ENCODE measurements around the gene ANGPTL5.
"Not testable (repeated sequence)": the region's sequence is repeated elsewhere in the genome, so short reads cannot be mapped to it uniquely, and the experiment has no call there.

ANGPTL5 gene

DNA sequence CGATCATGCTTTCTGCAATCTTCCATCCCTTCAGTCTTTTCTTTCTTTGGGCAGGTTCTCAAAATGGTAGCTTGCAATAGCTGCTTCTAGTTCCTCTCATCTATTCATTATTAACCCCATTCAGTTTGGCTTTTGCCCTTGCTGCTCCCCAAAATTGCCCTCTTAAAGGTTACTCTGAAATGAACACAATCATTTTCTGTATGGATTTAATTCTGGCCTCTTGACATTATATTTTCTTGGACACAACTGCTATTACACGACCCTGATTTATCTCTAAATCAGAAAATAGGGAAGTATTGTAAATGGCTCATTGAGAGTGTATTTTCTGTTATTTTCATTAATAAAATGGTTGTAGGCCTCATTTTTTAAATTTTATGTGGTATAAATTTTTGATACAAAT, at the start of gene ANGPTL5:
Gene ANGPTL5, minus strand, starts transcription at position 101 of the 400 bp plus-strand sequence. CDS start 8,613 bp downstream, outside the sequence.
- peak within 1 kb of the TSS; percentile 91 for H3K4me3 Mint-ChIP-seq
- peaks cover 2% of the 10 kb centered on the region for H3K36me3 Mint-ChIP-seq (ENCODE audit: insufficient read depth)
- H3K4me1 Mint-ChIP-seq, result peaks cover 21% of the 10 kb centered on the region
- DNase-seq (ENCODE audit: low spot score in 2 of 2) (no peak), ATAC-seq (replicated peaks; ENCODE audit: extremely low read depth, poor library complexity, severe bottlenecking) (no peak)
- peak within 1 kb of the TSS; percentile 92 for H3K27ac Mint-ChIP-seq (ENCODE audit: low read depth)
- no peaks in the 10 kb centered on the region for H3K27me3 Mint-ChIP-seq
- H3K9me3 Mint-ChIP-seq, result no peaks in the 10 kb centered on the region

DNA sequence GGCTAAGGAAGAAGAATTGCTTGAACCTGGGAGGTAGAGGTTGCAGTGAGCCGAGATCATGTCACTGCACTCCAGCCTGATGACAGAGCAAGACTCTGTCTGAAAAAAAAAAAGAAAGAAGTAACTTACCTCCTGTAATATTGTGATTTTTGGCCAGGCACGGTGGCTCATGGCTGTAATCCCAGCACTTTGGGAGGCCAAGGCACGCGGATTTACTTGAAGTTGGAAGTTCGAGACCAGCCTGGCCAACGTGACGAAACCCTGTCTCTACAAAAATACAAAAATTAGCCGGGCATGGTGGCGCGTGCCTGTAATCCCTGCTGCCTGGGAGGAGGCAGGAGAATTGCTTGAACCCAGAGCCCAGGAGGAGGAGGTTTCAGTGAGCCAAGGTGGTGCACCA, 47.9 kb upstream of the ANGPTL5 start:
- DNase-seq (ENCODE audit: low spot score in 2 of 2); H3K4me3 Mint-ChIP-seq; H3K4me1 Mint-ChIP-seq; H3K27ac Mint-ChIP-seq (ENCODE audit: low read depth); H3K27me3 Mint-ChIP-seq; ATAC-seq (replicated peaks; ENCODE audit: extremely low read depth, poor library complexity, severe bottlenecking); H3K36me3 Mint-ChIP-seq (ENCODE audit: insufficient read depth); H3K9me3 Mint-ChIP-seq: not testable (repeated sequence)

DNA sequence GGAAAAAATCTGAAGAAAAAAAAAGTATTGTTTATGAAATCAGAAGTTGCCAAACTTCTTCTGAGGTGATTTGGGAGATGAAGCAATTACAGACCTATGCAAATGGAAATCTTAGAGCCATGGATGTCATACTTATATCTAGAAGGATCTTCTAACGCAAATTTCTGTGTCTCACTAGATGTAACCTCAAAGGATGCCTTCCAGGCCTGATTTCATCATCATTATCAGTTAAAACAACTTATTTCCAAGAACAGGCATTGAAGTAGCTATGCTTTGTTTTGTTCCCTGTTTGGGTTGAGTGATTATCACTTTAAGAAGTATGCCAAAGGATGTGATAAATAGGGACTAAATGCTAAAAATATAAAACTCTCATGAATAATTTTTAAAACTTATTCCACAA, 43.9 kb upstream of the ANGPTL5 start:
- Mint-ChIP-seq H3K27me3 (no peaks in the 10 kb centered on the region), H3K4me1 (no peaks in the 10 kb centered on the region), H3K27ac (ENCODE audit: low read depth) (no peak overlapping the region), H3K9me3 (no peaks in the 10 kb centered on the region), H3K4me3 (no peak overlapping the region), H3K36me3 (ENCODE audit: insufficient read depth) (peaks cover 6% of the 10 kb centered on the region)
- no peak for ATAC-seq (replicated peaks; ENCODE audit: extremely low read depth, poor library complexity, severe bottlenecking)
- DNase-seq (ENCODE audit: low spot score in 2 of 2), result no peak

DNA sequence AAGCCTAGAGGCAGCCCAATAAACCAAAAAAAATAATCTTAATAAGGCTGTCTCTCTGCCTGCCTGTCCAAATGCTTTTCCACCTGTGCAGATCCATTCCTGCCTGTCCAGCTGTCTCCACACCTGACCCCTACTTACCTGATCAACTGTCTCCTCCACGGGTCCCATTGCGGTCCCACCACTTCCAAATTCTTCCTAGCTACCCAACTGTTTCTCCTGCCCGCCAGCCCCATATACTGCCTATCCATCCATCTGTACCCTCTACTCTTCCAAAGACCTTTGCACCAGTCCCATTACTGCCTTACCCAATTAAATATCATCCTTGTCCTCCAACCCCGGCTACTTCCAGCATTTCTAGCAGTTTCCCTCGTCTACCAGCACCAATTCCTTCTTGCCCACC, 39.4 kb upstream of the ANGPTL5 start:
- H3K27me3 Mint-ChIP-seq, result no peaks in the 10 kb centered on the region
- peaks cover 3% of the 10 kb centered on the region for H3K36me3 Mint-ChIP-seq (ENCODE audit: insufficient read depth)
- no peak overlapping the region for H3K4me3 Mint-ChIP-seq
- ATAC-seq (replicated peaks; ENCODE audit: extremely low read depth, poor library complexity, severe bottlenecking) (no peak), DNase-seq (ENCODE audit: low spot score in 2 of 2) (no peak)
- H3K27ac Mint-ChIP-seq (ENCODE audit: low read depth), result no peak overlapping the region
- no peaks in the 10 kb centered on the region for H3K4me1 Mint-ChIP-seq
- no peaks in the 10 kb centered on the region for H3K9me3 Mint-ChIP-seq

DNA sequence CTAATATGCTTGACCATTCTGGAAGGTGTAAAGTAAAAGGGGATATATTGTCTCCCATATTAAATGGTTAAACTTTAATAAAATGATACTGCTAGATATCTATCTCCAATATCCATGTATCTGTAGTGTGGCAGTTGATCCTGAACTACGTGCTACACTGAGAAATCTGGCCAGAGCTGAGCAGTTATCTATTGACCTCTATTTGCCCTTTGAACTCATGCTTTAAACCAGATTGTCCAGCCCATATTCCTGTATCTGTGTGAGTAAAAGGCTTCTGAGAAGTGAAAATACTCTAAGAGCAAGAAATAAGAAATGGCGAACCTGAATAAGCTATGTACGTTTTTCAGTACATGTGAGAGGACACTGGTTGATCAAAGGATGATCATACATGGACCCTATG, 39.0 kb upstream of the ANGPTL5 start:
- ATAC-seq (replicated peaks; ENCODE audit: extremely low read depth, poor library complexity, severe bottlenecking), result no peak
- no peak overlapping the region for H3K4me3 Mint-ChIP-seq
- no peaks in the 10 kb centered on the region for H3K4me1 Mint-ChIP-seq
- H3K27ac Mint-ChIP-seq (ENCODE audit: low read depth), result no peak overlapping the region
- H3K9me3 Mint-ChIP-seq, result no peaks in the 10 kb centered on the region
- peaks cover 3% of the 10 kb centered on the region for H3K36me3 Mint-ChIP-seq (ENCODE audit: insufficient read depth)
- H3K27me3 Mint-ChIP-seq, result no peaks in the 10 kb centered on the region
- DNase-seq (ENCODE audit: low spot score in 2 of 2), result no peak

DNA sequence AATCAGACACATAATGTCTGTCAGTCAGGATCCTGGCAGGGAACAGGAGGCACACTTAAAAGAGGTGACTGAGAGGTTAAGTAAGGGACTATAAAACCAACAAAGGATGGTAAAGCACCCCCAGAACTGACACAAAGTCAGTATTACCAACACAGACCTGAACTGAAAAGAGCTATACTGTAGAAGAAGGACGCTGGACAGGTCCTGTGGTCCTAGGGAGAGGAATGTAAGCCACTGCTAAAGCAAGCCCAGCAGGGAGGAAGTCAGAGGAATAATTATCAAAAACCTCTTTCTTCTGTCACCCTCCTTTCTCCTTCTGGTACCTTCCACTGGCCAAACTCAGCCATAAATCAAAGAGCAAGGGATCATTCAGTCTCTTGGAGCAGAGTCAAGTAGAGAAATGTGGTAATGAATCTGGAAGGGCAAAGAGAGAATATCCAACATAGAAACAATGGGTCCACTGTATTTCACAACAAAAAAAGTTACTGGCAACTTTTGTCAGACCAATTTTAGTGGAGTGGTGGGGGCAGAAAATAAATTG, 33.4 kb upstream of the ANGPTL5 start:
- Mint-ChIP-seq H3K27me3 (no peaks in the 10 kb centered on the region), H3K36me3 (ENCODE audit: insufficient read depth) (no peaks in the 10 kb centered on the region), H3K4me1 (no peaks in the 10 kb centered on the region), H3K9me3 (no peaks in the 10 kb centered on the region), H3K27ac (ENCODE audit: low read depth) (no peak overlapping the region), H3K4me3 (no peak overlapping the region)
- ATAC-seq (replicated peaks; ENCODE audit: extremely low read depth, poor library complexity, severe bottlenecking) (no peak), DNase-seq (ENCODE audit: low spot score in 2 of 2) (no peak)

DNA sequence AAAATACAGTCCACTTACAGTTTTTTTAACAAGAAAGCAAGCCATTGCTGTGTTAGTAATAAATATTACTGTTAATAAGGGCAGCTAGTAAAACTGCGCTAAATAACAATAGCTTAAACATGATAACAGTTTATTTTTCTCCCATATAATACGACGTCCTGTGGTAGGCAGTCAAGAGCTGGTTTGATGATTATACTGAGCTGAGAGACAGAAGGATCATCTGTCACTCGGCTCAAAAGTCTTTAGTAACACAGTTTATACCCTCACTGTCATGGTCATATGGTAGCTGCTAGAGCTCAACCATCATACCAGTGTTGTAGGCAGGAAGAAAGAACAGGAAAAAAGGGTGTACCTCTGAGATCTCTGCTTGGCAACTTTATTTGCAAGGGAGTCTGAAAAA, 29.1 kb upstream of the ANGPTL5 start:
- ATAC-seq (replicated peaks; ENCODE audit: extremely low read depth, poor library complexity, severe bottlenecking), result no peak
- no peaks in the 10 kb centered on the region for H3K27me3 Mint-ChIP-seq
- no peak for DNase-seq (ENCODE audit: low spot score in 2 of 2)
- H3K36me3 Mint-ChIP-seq (ENCODE audit: insufficient read depth), result peaks cover 2% of the 10 kb centered on the region
- H3K27ac Mint-ChIP-seq (ENCODE audit: low read depth), result no peak overlapping the region
- no peak overlapping the region for H3K4me3 Mint-ChIP-seq
- no peaks in the 10 kb centered on the region for H3K9me3 Mint-ChIP-seq
- H3K4me1 Mint-ChIP-seq, result no peaks in the 10 kb centered on the region

DNA sequence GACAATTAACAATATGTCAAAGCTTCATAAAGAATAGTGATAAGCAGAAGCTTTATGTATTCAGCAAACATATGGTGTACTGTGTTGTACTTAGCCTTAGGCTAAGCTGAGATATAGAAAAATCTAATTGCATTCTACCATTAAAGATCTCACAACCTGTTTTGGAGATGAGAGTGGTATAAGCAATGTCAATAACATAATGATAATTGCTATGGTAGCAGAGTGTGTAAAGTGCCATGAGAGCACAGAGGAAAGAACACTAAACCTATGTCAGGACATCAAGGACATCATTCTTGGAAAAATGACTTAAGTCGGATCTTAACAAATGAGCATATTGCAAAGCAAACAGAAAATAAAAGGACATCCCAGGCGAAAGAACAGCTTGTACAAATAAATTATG, 28.6 kb upstream of the ANGPTL5 start:
- H3K9me3 Mint-ChIP-seq, result no peaks in the 10 kb centered on the region
- H3K4me3 Mint-ChIP-seq, result no peak overlapping the region
- no peaks in the 10 kb centered on the region for H3K4me1 Mint-ChIP-seq
- peaks cover 2% of the 10 kb centered on the region for H3K36me3 Mint-ChIP-seq (ENCODE audit: insufficient read depth)
- no peak for DNase-seq (ENCODE audit: low spot score in 2 of 2)
- H3K27ac Mint-ChIP-seq (ENCODE audit: low read depth), result no peak overlapping the region
- no peaks in the 10 kb centered on the region for H3K27me3 Mint-ChIP-seq
- no peak for ATAC-seq (replicated peaks; ENCODE audit: extremely low read depth, poor library complexity, severe bottlenecking)

DNA sequence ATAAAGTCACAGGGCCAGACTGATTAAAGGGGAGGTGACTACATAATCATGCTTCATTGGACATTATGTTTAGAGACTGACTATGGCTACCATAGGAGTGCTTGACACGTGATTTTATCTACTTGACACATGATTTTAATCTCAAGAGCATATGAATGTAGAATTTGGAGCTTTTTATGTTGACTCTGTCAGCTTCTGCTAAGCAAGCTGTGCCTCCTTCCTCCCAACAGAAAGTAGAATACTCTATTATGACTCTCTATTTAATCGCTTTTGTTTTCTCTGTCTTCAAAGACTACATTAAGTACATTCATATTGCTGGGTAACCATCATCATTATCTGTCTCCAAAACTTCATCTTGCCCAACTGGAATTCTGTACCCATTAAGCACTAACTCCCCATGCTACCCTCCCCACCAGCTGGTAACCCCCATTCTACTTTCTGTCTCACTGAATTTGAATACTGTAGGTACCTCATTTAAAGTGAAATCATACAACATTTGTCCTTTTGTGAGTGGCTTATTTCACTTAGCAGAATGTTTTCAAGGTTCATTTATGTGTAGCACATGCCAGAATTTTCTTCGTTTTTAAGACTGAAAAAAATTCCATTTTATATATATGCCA, 24.7 kb upstream of the ANGPTL5 start:
- H3K27ac Mint-ChIP-seq (ENCODE audit: low read depth), result no peak overlapping the region
- peaks cover 2% of the 10 kb centered on the region for H3K36me3 Mint-ChIP-seq (ENCODE audit: insufficient read depth)
- H3K4me1 Mint-ChIP-seq, result no peaks in the 10 kb centered on the region
- DNase-seq (ENCODE audit: low spot score in 2 of 2) (no peak), ATAC-seq (replicated peaks; ENCODE audit: extremely low read depth, poor library complexity, severe bottlenecking) (no peak)
- H3K9me3 Mint-ChIP-seq, result no peaks in the 10 kb centered on the region
- no peaks in the 10 kb centered on the region for H3K27me3 Mint-ChIP-seq
- no peak overlapping the region for H3K4me3 Mint-ChIP-seq

DNA sequence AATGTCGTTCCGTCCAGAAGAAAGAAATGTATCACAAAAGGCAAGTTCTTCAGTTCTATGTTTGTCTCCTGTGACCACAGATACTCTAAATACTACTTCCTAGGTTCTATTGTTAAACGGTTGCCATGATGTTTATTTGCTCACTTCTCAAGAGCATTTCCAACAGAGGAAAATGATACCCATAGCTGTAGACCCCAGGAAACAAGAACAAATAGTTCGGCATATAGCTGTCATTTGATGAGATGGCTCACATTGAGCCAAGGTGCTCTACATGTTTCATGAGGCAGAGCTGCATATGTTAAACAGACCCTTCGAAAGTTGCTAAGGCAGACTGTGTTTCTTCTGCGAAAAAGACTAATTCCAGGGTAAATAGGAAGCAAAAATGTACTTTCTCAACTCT, 15.4 kb upstream of the ANGPTL5 start:
- Mint-ChIP-seq H3K36me3 (ENCODE audit: insufficient read depth) (no peaks in the 10 kb centered on the region), H3K9me3 (no peaks in the 10 kb centered on the region), H3K27ac (ENCODE audit: low read depth) (no peak overlapping the region), H3K27me3 (no peaks in the 10 kb centered on the region), H3K4me1 (no peaks in the 10 kb centered on the region), H3K4me3 (no peak overlapping the region)
- ATAC-seq (replicated peaks; ENCODE audit: extremely low read depth, poor library complexity, severe bottlenecking), result no peak
- no peak for DNase-seq (ENCODE audit: low spot score in 2 of 2)

DNA sequence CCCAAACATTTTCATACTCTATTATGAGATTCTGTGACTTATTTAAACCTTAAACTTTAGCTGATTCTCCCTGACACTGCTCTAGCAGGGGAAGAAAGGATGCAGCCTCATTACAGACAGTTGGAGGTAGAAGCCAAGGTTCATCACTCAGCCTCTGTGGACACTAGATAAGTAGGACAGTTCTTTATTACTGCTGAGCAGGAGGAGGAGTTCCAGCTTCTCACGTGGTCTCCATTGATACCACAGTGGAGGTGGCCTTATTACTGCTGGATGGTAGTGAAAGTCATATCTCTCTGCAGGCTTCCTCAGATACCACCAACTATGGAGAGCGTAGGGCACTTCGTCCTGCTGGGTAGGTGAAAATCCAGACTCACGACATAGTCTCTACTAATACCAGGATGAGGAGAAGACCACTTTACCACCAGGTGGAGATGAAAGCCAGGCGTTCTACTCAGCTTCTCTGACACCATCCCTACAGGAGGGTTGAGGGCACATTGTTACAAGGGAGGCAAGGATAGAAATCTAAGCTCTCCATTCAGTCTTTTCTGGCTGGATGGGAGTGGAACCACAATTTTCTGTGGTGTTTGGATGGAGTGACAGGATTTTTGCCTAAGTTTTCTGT, 13.1 kb upstream of the ANGPTL5 start:
- no peak for ATAC-seq (replicated peaks; ENCODE audit: extremely low read depth, poor library complexity, severe bottlenecking)
- Mint-ChIP-seq H3K4me1 (no peaks in the 10 kb centered on the region), H3K27me3 (no peaks in the 10 kb centered on the region), H3K36me3 (ENCODE audit: insufficient read depth) (no peaks in the 10 kb centered on the region), H3K4me3 (no peak overlapping the region), H3K9me3 (no peaks in the 10 kb centered on the region), H3K27ac (ENCODE audit: low read depth) (no peak overlapping the region)
- no peak for DNase-seq (ENCODE audit: low spot score in 2 of 2)

DNA sequence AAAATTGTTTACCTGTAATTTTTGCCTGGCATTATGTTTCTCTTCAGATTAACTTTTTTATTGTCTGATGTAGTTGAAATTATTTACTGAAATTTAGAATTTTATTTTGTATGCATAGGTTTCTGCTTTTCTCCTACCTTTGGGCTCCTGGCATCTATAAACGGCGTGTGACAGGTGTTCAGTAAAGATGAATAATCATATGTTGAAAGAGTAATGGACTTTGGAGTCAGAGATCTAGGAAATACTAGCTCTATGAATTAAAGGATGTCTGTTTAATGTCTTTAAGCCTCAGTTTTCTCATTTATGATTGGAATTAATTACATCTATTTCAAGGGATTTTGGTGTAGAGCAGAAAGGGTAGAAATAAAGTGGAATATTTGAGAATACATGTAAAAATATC, 7.2 kb upstream of the ANGPTL5 start:
- Mint-ChIP-seq H3K27me3 (no peaks in the 10 kb centered on the region), H3K4me3 (no peak overlapping the region), H3K4me1 (no peaks in the 10 kb centered on the region), H3K27ac (ENCODE audit: low read depth) (no peak overlapping the region), H3K9me3 (no peaks in the 10 kb centered on the region), H3K36me3 (ENCODE audit: insufficient read depth) (peaks cover 2% of the 10 kb centered on the region)
- DNase-seq (ENCODE audit: low spot score in 2 of 2), result no peak
- ATAC-seq (replicated peaks; ENCODE audit: extremely low read depth, poor library complexity, severe bottlenecking), result no peak

DNA sequence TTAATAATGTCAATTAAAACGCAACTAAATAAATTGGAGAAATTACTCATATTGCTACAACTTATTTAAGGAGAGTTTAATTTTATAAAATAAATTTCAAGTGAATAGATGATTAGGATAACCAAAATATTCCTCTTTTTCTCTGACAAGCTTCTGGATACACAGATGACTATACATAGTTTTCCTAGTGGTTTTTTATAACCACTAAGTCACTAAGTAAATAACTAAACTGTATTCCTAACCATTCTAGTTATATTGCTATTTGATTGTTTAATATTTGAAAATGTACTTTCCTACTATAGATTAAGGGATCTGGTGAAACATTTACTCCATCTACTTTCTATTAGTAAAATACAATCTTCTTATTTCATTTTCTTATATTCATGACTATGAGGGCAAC, 4.7 kb upstream of the ANGPTL5 start:
- H3K9me3 Mint-ChIP-seq, result no peaks in the 10 kb centered on the region
- H3K4me1 Mint-ChIP-seq, result peaks cover 6% of the 10 kb centered on the region
- no peak overlapping the region for H3K27ac Mint-ChIP-seq (ENCODE audit: low read depth)
- no peak overlapping the region for H3K4me3 Mint-ChIP-seq
- ATAC-seq (replicated peaks; ENCODE audit: extremely low read depth, poor library complexity, severe bottlenecking) (no peak), DNase-seq (ENCODE audit: low spot score in 2 of 2) (no peak)
- H3K27me3 Mint-ChIP-seq, result no peaks in the 10 kb centered on the region
- H3K36me3 Mint-ChIP-seq (ENCODE audit: insufficient read depth), result peaks cover 4% of the 10 kb centered on the region
